HG03460 (cell line): ENCODE data around the gene AGBL4.

Experiments used
- ATAC-seq: cut with Tn5 transposase; IDR thresholded peaks from one replicate; pipeline ENCODE4 v1.9.1; 2021; ENCODE audit not compliant: unreplicated experiment

Gene AGBL4

GRCh38 chr1:49723662-49724061, 300.1 kb downstream of the AGBL4 start:
- ATAC-seq, result no peak

- ATAC-seq, result no peak
Observed at GRCh38 chr1:49694251-49694827, 329.4 kb downstream of the AGBL4 start.

DNA sequence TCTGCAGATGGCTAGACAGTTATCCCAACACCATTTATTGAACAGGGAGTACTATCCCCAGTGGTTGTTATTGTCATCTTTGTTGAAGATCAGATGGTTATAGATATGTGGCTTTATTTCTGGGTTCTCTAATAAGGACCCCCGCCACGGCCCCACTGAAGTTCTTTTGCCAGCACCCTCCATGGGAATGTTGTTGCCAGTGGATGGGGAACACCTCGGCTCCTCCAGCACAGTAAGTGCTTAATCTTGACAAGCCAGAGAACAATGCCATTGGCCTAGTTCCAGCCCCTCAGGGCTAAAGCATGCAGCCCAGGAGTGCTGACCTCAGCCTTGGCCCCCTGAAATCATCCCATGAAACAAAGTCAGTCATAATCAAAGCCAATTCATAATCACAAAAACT, 337.6 kb downstream of the AGBL4 start:
- no peak for ATAC-seq

- ATAC-seq, result no peak
Observed at GRCh38 chr1:49677706-49678105, 346.0 kb downstream of the AGBL4 start.

DNA sequence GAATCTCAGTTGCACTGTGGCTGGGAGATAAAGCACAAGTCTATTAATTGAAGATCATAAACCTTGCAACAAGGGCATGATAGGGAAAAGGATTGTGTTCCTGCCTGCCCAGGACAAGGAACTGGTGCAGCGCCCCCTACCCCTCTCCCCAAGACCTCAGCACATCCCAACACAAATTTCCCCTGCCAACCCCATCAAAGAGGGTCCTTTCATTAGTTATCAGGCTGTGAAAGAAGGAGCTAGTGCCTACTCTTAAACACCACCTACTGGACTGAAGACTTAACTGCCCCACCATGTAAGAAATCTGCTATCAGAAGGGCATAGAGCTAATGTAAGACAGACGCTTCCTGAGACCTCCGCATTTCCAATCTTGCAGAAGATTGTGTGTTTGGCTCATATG, 372.6 kb downstream of the AGBL4 start:
- ATAC-seq, result no peak

GRCh38 chr1:49630156-49630555, 393.6 kb downstream of the AGBL4 start:
- ATAC-seq, result no peak

GRCh38 chr1:49627781-49628180, 396.0 kb downstream of the AGBL4 start:
- ATAC-seq, result no peak

DNA sequence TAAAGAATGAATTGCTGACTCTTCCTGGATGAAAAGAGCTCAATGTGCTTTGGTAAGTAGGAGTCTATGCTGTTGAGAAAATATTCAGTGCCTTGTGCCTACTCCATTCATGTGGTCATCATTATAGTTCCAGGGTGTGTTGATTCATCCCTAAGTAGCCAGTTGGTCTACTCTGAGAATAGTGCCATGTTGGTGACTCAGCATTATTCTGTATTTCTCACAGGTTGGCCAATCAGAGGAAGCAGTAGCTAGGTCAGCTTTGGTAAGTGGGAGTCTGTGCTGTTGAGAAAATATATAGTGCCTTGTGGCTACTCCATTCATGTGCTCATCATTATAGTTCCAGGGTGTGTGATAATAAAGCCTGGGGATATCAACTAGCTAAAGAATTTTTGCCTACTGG, 397.3 kb downstream of the AGBL4 start:
- ATAC-seq, result no peak

DNA sequence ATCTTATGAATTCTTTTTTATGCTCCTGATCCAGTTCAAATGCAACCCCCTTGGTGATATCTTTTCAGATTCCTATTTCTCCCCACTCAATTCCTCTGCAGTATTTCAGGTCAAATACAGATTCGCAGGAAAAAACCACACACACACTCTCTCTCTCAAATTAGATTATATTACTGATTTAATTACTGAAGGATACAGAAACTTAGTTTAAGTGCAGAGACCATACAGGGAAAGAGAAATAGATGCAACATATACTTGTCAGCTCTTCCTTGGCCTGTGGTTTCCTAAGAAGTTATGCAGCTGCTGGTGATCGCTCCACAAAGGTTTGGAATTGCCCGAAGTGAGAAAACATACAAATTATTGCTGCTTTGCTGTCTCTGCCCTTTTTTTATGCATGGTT, 400.9 kb downstream of the AGBL4 start:
- ATAC-seq, result no peak

DNA sequence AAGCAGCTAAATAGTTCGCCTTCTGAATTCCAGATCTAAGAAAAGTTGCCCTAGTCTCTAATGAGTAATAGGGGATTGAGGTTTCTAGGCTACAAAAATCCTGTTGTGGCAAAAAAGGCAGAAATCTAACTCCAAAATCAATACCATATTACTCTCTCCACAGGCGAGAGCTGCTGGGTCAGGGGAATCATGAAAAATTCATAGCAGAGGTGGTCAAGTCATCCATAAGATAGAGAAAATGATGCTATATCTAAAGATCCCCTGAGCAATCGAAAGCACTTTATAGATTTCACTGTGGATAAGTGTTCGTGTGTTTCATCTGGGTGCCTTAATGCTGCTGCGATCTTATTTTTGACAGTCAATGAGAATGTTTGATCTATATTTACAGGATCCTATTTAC, 417.7 kb downstream of the AGBL4 start:
- no peak for ATAC-seq

GRCh38 chr1:49597436-49597835, 426.3 kb downstream of the AGBL4 start:
- no peak for ATAC-seq

GRCh38 chr1:49576327-49576901, 447.3 kb downstream of the AGBL4 start:
- no peak for ATAC-seq

DNA sequence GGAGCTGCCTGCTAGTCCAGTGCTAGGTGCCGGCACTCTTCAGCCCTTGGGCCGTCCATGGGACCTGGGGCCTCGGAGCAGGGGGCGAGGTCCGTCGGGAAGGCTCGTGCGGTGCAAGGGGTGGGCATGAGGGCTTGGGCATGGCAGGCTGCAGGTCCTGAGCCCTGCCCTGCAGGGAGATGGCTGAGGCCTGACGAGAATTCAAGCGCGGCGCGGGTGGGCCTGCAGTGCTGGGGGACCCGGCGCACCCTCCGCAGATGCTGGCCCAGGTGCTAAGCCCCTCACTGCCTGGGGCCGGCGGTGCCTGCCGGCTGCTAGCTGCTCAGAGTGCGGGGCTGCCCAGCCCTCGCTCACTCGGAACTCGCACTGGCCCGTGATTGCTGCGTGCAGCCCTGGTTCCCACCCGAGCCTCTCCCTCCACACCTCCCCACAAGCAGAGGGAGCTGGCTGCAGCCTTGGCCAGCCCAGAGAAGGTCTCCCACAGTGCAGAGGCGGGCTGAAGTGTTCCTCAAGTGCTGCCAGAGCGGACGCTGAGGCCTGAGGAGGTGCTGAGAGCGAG, 467.0 kb downstream of the AGBL4 start:
- no peak for ATAC-seq

DNA sequence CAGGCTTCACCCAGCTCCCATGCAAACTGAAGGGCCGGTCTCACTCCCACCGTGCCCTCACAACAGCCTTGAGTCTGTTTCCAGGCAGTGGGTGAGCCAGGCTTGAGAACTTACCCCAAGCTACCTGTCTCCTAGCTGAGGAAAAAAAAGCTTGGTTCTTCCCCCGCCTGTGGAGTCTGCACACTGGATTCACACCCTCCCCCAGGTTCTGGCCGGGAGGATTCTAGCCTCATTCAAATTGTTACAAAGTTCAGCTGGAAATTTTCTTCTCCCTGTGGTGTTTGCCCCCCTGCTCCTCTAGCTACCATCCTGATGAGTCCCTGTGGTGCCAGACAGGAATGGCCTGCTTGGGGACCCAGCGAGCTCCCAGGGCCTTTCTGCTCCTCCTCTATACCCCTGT, 471.7 kb downstream of the AGBL4 start:
- no peak for ATAC-seq

DNA sequence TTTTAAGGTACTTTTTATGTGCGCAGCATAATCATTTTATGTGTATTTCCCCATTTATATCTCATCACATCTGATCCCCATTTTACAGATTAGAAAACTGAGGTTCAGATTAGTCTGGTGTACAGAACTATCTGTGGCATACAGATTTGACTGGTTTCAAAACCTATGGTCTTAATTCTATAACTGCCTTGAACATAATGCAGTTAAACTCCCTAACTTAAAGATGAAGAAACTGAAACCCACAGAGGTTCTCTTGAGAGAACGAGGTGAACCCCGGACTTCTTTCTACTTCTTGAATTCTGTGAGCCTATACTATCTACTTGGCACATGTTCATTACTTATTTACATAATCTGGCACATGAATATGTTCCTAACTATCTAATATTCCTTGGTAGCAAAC, 479.1 kb downstream of the AGBL4 start:
- ATAC-seq, result no peak

- ATAC-seq, result no peak
Observed at GRCh38 chr1:49541096-49541752, 482.5 kb downstream of the AGBL4 start.

DNA sequence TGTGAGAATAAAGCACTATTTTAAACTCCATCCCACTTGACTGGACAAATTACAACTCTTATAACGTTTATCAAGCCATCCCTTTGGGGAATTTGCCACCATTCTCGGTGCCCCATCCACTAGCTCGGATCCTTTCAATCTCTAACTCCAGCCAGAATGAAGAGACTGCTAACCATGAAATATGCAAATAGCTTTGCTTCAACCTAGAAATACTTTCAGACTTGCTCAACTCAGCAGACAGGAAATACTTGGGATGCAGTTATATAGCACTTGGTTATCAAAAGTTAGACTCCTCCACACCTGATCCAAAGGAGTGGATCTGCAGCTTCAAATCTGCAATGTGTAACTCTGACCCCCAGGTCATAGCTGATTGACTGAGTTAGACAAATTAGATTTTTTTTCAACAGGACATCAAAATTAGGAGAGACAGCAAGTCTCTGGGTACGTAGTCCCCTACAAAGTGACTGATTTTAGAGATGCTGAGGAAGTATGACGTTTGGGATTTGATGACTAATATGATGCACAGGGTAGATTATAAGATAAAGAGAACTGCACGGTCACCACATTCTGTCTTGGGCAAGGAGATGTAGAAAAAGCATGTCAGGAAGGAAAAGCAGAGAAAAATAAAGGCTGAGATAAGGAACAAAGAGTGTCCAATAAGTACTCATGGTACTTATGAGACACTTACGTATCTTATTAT, 496.0 kb downstream of the AGBL4 start:
- no peak for ATAC-seq

GRCh38 chr1:49526672-49527071, 497.1 kb downstream of the AGBL4 start:
- no peak for ATAC-seq

DNA sequence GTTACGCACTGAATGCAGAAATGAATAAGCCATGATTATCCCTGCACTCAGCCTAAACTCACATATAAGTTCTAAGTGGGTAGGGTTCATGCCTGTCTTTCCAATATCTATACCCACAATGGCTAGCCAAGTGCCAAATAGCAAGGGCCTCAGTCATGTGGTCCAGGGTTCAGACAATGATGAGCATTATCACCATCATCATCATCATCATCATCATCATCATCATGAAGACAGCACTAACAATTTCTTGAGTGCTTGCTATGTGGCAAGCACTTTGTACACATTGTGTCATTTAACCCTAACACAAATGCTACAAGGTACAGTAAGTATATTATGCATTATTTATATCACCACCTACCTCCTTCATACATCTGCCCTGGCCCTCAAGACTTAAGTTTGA, 500.0 kb downstream of the AGBL4 start:
- ATAC-seq, result no peak

DNA sequence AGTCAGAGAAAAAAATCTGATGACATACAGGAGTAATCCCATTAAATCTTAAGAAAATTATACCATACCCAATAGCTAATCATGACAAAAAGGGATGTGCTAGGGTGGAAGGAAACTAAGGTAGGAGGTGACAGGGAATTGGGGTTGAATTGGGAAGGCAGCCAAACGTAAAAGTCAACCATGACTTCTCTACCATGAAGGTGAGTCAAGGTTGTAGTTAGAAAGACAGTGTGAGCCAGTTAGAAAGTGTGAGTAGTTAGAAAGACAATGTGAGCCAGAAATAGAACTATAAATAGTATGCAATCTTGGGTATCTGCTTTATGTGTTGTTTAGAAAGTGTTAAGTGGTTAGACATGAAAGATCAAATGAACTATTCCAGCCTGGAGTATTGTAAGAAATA, 556.8 kb downstream of the AGBL4 start:
- ATAC-seq, result no peak

- no peak for ATAC-seq
Observed at GRCh38 chr1:49465486-49466185, 558.1 kb downstream of the AGBL4 start.
